ENCODE measurements around the gene PSMB1. TPM values are rescaled to one million over a fixed set of nuclear protein-coding genes. Genes with fewer than 3 reads are reported as not detected.

The PSMB1 gene
- total and polyA plus RNA-seq, 9 of the 15 experiments (the other 6 are each of a cell fraction or from before 2014, with no cell fraction given): 447 to 2,953 (median 884) TPM

- TF ChIP-seq ZNF134 (CRISPR knock-in tag; conservative IDR thresholded peaks at IDR 0.05) (no peak), SLC30A9 (CRISPR knock-in tag; IDR thresholded peaks at IDR 0.05) (no peak), ZFX (CRISPR knock-in tag; IDR thresholded peaks at IDR 0.05) (peak; percentile 77), MCM2 (IDR thresholded peaks at IDR 0.05; ENCODE audit: low read depth) (no peak), ARID4B (CRISPR knock-in tag; IDR thresholded peaks at IDR 0.05) (peak; percentile 98), ZNF280A (IDR thresholded peaks at IDR 0.05; ENCODE audit: low read depth, partially characterized antibody) (no peak), MIER1 (IDR thresholded peaks at IDR 0.05; ENCODE audit: low read depth) (no peak), MAFF (IDR thresholded peaks at IDR 0.05; ENCODE audit: low read length) (no peak), MLX (CRISPR knock-in tag; conservative IDR thresholded peaks at IDR 0.05) (0 out of 4 replicates have a peak, but pooled peaks of 1 of the 2 experiments have one; percentile 60), CEBPB (tag; IDR thresholded peaks at IDR 0.05) (no peak), GTF2E2 (tag; IDR thresholded peaks at IDR 0.05) (no peak), E4F1 (CRISPR knock-in tag; IDR thresholded peaks at IDR 0.05; ENCODE audit: borderline replicate concordance) (no peak), HINFP (tag; conservative IDR thresholded peaks at IDR 0.05; ENCODE audit: low read depth) (no peak)
Measured at GRCh38 chr6:170584181-170584953, 31.3 kb upstream of the PSMB1 start, which contains the start of gene PDCD2 (continued).

Data from K562 (cell line).